ENCODE results near the gene CAVIN1. TPM values are rescaled to one million over a fixed set of nuclear protein-coding genes. Genes with fewer than 3 reads are reported as not detected.
"Not testable (repeated sequence)": the region's sequence is repeated elsewhere in the genome, so short reads cannot be mapped to it uniquely, and the experiment has no call there.

The CAVIN1 gene, protein sequence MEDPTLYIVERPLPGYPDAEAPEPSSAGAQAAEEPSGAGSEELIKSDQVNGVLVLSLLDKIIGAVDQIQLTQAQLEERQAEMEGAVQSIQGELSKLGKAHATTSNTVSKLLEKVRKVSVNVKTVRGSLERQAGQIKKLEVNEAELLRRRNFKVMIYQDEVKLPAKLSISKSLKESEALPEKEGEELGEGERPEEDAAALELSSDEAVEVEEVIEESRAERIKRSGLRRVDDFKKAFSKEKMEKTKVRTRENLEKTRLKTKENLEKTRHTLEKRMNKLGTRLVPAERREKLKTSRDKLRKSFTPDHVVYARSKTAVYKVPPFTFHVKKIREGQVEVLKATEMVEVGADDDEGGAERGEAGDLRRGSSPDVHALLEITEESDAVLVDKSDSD
- 1 to 10 TPM; 1.7 to 1.9 TPM for total RNA-seq

DNA sequence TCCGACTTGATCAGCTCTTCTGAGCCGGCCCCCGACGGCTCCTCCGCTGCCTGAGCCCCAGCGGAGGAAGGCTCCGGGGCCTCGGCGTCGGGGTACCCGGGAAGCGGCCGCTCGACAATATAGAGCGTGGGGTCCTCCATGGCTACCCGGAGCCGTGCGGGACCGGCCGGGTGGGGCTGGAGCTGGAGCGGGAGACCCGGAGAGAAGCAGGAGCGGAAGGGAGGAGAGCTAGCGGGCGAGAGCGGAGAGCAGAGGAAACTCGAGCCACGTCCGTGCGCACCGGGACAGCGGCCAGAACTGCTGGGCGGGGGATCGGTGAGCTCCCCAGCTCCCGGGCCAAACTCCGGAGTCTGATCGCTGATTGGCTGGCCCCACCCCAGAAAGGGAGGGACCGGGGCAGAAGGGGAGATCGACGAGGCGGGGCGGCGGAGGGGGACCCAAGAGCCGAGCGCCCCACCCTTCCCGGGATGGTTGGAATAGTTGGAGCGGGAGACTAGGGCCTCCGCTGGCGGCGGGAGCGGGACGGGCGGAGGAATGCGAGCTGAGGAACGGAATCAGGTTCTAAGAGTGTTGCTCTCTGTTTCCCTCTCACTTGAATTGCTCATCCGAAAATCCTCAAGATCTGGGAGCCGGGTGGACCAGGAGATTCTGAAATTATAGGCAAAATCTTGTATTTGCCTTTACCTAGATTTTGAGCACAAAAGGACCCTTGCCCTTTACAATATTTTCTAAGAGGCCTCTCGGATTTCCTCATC lies at the start of gene CAVIN1:
Gene CAVIN1, minus strand, starts transcription at position 299 of the 755 bp plus-strand sequence. Its CDS starts 159 bp downstream, at position 140.
- H3K9me3 Mint-ChIP-seq: no peaks in the 10 kb centered on the region
- H3K4me3 Mint-ChIP-seq: peak within 1 kb of the TSS; percentile 82
- H3K36me3 Mint-ChIP-seq: no peaks in the 10 kb centered on the region
- peak; percentile 23 for DNase-seq
- peaks cover 18% of the 10 kb centered on the region for H3K4me1 Mint-ChIP-seq
- peaks cover 38% of the 10 kb centered on the region for H3K27me3 Mint-ChIP-seq
- no peak within 1 kb of the TSS for H3K27ac Mint-ChIP-seq

DNA sequence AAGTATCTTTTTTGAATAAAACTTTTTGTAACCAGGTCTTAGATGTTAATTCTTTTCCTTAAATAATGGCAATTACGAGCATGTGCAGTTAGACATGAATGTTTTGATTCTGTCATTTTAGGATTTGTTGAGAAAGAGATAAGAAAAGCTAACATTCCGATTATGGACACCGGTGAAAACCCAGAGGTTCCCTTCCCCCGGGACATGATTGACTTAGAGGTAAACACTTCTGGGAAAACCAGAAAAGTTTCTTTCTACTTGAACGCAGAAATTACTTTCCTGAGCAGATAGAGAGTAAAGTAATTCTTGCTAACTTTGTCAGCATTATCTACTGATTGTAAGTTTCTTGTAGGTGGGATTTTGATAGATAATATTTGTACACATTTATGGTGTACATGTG lies 44.8 kb upstream of the CAVIN1 start:
- DNase-seq: no peak
- H3K27ac Mint-ChIP-seq: no peak overlapping the region
- peaks cover 3% of the 10 kb centered on the region for H3K36me3 Mint-ChIP-seq
- H3K4me1 Mint-ChIP-seq: peaks cover 3% of the 10 kb centered on the region
- H3K9me3 Mint-ChIP-seq: no peaks in the 10 kb centered on the region
- H3K4me3 Mint-ChIP-seq: no peak overlapping the region
- H3K27me3 Mint-ChIP-seq: no peaks in the 10 kb centered on the region

DNA sequence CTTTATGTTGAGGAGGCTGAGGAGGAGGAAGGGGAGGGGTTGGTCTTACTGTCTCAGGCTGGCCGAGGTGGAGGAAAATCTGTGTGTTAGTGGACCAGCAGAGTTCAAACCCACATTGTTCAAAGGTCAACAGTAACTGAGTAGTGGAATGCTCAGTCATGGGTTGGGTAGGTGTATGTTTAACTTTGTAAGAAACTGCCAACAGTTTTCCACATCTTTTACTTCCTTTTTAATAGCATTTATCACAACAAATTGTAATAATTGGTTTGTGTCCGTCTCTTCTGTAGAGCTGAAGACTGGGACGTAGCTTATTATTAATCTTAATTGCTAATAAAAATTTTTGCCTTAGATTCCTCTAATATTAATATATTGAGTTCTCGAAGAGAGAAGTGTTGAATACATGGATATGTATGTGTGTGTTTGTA lies 40.9 kb upstream of the CAVIN1 start:
- H3K27ac Mint-ChIP-seq: no peak overlapping the region
- DNase-seq: no peak
- no peak overlapping the region for H3K4me3 Mint-ChIP-seq
- H3K27me3 Mint-ChIP-seq: no peaks in the 10 kb centered on the region
- no peaks in the 10 kb centered on the region for H3K9me3 Mint-ChIP-seq
- no peaks in the 10 kb centered on the region for H3K36me3 Mint-ChIP-seq
- peaks cover 17% of the 10 kb centered on the region for H3K4me1 Mint-ChIP-seq

DNA sequence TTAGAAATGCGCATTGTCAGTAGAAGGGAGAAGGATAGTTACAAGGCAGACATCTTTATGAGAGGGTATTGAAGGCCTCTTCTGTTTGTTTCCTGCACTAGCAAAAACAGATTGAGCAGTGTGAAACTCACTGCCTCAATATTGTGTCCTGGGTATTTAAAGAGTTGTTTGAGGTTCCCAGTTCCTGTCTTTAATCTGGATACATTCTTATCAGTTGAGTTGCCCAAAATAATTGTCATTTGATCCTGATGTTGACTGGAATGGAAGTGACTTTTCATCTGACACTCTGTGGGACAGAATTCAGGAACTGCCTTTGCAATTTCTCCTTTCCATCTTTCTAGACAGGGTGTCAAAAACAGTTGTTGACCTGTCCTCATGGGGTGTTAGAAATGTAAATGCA lies 37.3 kb upstream of the CAVIN1 start:
- Mint-ChIP-seq H3K4me3 (peak overlapping the region; percentile 85), H3K4me1 (peaks cover 36% of the 10 kb centered on the region), H3K9me3 (peaks cover 2% of the 10 kb centered on the region), H3K27ac (no peak overlapping the region), H3K27me3 (no peaks in the 10 kb centered on the region), H3K36me3 (peaks cover 2% of the 10 kb centered on the region)
- no peak for DNase-seq

DNA sequence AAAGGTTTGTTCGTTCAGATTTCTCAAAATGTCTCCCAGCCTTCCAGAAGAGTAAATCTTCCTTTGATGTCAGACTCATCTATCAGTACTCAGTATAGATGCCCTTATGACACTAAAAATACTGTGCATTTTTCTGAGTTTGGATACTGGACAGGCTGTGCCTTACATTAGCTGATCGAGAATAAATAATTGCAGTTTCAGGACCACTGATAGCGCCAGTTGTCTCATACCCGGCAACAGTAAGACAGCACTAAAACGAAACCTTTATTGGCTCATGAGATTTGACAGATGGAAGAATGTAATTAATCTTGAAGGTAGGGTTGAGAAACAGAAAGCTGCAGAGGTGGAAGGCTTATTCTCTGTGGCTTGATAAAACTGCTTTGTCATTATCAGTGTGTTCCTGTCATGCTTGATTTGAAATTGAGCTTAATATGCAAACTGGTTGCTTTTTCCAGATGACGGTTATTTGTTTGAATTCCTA lies 36.8 kb upstream of the CAVIN1 start:
- Mint-ChIP-seq H3K27ac (peak overlapping the region; percentile 12), H3K9me3 (peaks cover 2% of the 10 kb centered on the region), H3K4me3 (peak overlapping the region; percentile 85), H3K36me3 (peaks cover 2% of the 10 kb centered on the region), H3K4me1 (peaks cover 36% of the 10 kb centered on the region), H3K27me3 (no peaks in the 10 kb centered on the region)
- DNase-seq: no peak

DNA sequence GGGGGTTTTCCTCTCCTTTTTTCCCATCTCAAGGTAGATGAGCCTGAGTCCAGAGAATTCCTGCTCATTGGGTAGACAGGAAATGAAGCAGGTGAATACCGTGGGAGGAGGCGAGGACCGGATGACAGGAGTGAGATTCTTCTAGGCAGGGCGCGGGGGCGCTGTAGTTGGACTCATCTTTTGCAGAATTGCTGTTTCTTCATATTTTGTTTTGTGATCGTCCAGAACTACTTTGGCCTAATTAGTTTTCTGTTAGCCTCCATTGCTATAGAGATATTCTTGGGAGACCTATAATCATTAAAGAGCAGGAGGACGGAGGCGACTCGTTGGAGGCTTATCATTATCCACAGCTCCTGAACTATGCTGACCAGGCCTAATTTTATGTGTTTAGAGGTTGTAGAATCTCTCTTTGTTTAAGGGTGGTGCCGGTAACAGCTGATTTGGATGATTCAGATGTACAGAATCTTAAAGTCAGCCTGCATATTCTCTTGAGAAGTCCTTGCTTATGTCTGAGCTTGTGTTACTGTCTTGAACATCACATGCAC lies 36.3 kb upstream of the CAVIN1 start:
- H3K4me1 Mint-ChIP-seq: peaks cover 36% of the 10 kb centered on the region
- H3K27ac Mint-ChIP-seq: peak overlapping the region; percentile 83
- peaks cover 2% of the 10 kb centered on the region for H3K36me3 Mint-ChIP-seq
- no peaks in the 10 kb centered on the region for H3K27me3 Mint-ChIP-seq
- peak overlapping the region; percentile 85 for H3K4me3 Mint-ChIP-seq
- peak; percentile 15 for DNase-seq
- peaks cover 2% of the 10 kb centered on the region for H3K9me3 Mint-ChIP-seq

DNA sequence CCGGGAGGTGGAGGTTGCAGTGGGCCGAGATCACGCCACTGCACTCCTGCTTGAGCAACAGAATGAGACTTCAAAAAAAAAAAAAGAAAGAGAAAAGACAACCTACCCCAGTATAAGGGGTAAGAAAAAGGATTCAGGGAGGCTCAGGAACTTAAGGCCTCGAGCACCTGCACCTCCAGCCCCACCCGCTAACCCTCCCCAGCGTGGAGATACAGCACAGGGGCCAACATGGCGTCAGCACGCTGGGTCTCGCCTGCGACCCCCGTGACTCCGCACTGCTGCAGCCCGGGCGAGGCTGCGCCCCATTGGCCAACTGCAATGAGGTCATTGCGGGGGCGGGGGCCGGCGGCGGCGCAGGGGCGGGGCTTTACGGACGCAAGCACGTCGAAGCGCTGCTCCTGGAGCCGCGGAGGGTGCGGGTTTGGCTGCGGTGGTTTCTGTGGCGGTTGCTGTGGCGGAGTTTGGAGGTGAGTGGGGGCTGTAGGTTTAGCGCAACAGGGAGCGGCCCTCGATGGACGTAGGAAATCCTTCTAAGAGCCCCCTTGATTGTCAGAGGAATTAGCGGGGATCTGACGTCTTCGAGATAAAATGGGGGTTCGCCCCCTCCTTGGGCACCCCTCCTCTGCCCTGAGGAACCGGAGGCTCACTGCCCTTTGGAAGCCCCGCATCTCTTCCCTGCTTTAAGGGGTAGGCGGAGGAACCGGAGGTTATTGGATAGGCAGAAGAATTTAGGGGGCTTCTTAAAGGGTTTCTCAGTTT lies 35.6 kb upstream of the CAVIN1 start, which contains the start of gene ATP6V0A1:
Gene ATP6V0A1, plus strand, starts transcription at position 382 of the 759 bp plus-strand sequence. CDS start 2,017 bp downstream, outside the sequence.
- Mint-ChIP-seq H3K27ac (peak within 1 kb of the TSS; percentile 83), H3K36me3 (peaks cover 2% of the 10 kb centered on the region), H3K27me3 (no peaks in the 10 kb centered on the region), H3K9me3 (peaks cover 2% of the 10 kb centered on the region), H3K4me3 (peak within 1 kb of the TSS; percentile 85), H3K4me1 (peaks cover 35% of the 10 kb centered on the region)
- DNase-seq: peak; percentile 90

DNA sequence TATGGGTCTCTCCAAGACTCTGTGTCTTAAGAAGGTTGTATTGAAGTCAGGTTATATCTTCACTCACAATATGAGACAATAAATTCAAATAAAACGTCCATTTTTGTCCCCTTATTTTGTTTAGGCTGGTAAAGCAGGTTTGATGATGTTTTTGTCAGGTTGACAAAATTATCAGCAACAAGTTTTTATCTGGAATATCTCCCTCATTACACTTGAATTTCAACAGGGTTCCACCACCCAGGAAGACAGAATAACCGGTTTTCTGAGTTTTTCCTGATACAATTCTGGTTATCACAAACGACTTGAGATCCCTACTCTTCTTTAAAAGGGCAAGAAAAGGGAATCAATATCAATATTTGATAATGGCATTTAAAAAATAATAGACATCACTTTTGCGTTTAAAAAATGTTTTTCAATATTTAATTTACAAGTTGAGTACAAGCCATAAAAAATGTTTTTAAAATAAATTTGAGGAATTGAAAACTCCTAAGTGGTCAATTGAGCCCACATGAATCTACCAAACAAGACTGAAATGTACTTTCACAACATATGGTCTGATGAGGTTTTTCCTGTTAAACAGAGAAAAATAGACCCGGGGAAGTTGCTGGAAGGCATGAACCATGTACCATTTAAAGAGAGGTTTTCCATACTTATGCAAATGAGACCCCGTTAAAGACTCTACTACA lies 34.2 kb upstream of the CAVIN1 start:
- Mint-ChIP-seq H3K27ac (peak overlapping the region; percentile 69), H3K27me3 (no peaks in the 10 kb centered on the region), H3K36me3 (peaks cover 2% of the 10 kb centered on the region), H3K9me3 (peaks cover 2% of the 10 kb centered on the region), H3K4me3 (peak overlapping the region; percentile 60), H3K4me1 (peaks cover 42% of the 10 kb centered on the region)
- DNase-seq: no peak

DNA sequence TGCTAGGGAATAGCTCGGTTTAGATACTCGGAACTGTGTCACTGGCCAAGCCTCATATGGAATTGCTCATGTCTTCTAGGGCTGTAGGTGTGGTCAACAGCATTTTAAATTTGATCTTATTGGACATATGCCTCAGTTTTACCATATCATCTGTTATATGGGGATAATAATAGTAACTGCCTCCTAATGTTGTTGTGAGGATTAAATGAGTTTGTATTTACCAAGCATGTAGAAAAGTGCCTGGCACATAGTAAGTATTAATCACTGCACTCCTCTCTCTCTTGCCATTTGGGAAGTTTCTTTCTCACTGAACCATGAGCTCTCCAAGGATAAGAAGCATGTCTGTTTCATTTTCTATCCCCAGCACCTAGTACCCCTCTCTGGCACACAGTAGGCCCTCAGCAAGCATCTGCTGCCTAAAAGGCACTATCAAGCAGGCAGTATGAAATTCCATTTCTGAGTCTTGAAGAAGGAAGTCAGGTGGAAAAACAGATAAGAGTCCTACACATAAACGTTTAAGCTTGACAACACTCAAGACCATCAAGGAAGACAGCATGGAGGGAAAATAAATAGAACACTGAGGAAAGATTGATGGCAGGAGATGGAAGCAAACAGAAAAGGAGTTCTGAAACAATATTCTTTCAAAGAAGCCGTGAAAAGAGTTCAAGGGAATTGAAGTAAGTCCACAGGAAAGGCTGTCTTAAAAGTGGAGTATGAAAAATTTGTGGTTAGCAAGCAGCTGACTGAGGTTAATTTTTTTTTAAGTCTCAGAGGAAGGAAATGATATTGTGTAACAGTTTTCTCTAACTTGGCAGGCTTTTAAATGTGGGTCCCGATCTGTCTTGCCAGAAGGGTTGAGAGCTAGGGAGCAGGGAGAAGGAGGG lies 33.4 kb upstream of the CAVIN1 start:
- Mint-ChIP-seq H3K27ac (no peak overlapping the region), H3K9me3 (peaks cover 2% of the 10 kb centered on the region), H3K4me3 (peak overlapping the region; percentile 4), H3K27me3 (no peaks in the 10 kb centered on the region), H3K36me3 (peaks cover 2% of the 10 kb centered on the region), H3K4me1 (peaks cover 42% of the 10 kb centered on the region)
- DNase-seq: no peak

DNA sequence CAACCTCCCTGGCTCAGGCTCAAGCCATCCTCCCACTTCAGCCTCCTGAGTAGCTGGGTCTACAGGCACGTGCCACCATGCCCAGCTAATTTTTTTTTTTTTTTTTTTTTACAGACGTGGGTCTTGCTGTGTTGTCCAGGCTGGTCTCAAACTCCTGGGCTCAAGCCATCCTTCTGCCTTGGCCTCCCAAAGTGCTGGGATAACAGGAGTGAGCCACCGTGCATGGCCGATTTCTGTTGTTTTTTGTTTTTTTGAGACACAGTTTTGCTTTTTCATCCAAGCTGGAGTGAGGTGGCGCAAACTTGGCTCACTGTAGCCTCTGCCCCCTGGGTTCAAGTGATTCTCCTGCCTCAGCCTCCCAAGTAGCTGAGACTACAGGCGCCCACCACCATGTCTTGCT lies 31.9 kb upstream of the CAVIN1 start:
- H3K9me3 Mint-ChIP-seq: not testable (repeated sequence)

DNA sequence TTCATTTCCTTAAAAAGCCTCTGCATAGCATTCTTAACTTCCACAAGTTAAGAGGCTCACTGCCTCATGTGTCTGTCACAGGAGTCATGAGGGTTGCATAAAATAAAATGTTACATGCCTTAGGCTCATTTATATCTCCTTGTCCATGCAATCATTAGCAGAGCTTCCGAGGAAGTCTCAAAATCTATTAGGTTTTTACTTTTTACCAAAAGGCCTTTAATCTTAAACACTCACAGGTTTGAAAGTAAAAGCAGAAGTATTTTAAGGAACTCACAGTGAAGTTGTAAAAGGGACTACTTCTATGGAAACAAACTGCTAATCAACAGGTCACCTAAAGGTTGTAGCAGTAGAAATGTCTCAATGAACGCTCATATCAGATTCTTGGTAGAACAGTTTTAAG lies 30.4 kb upstream of the CAVIN1 start:
- DNase-seq: no peak
- Mint-ChIP-seq H3K27me3 (no peaks in the 10 kb centered on the region), H3K36me3 (peaks cover 2% of the 10 kb centered on the region), H3K4me3 (no peak overlapping the region), H3K9me3 (peaks cover 2% of the 10 kb centered on the region), H3K4me1 (peaks cover 24% of the 10 kb centered on the region), H3K27ac (no peak overlapping the region)

More for the DNA sequence above, 31.9 kb upstream of the CAVIN1 start:
- not testable (repeated sequence) for DNase-seq, H3K27me3 Mint-ChIP-seq, H3K27ac Mint-ChIP-seq, H3K36me3 Mint-ChIP-seq, H3K4me3 Mint-ChIP-seq
- H3K4me1 Mint-ChIP-seq: peaks cover 37% of the 10 kb centered on the region

DNA sequence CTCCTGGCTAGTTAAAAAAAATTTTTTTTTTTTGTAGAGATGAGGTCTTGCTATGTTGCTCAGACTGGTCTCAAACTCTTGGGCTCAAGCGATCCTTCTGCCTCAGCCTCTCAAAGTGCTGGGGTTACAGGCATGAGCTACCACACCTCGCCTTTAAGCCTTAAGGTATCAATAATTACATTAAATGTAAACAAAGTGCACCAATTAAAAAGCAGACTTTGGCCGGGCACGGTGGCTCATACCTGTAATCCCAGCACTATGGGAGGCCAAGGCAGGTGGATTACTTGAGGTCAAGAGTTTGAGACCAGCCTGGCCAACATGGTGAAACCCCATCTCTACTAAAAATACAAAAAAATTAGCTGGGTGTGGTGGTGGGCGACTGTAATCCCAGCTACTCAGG lies 28.2 kb upstream of the CAVIN1 start:
- not testable (repeated sequence) for H3K4me3 Mint-ChIP-seq, DNase-seq, H3K36me3 Mint-ChIP-seq, H3K27ac Mint-ChIP-seq, H3K9me3 Mint-ChIP-seq, H3K27me3 Mint-ChIP-seq
- H3K4me1 Mint-ChIP-seq: peaks cover 14% of the 10 kb centered on the region

DNA sequence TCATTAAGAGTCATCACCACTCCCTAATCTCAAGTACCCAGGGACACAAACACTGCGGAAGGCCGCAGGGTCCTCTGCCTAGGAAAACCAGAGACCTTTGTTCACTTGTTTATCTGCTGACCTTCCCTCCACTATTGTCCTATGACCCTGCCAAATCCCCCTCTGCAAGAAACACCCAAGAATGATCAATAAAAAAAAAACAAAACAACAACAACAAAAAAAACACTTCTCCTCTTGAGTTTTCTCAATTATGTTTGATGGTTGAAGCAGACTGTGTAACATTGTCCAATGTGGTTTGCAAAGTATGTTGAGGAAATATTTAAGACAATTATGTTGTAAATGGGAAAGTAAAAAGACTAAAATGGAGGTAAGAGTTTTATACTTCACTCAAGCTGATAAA lies 26.8 kb upstream of the CAVIN1 start:
- H3K36me3 Mint-ChIP-seq, DNase-seq, H3K27me3 Mint-ChIP-seq, H3K27ac Mint-ChIP-seq, H3K9me3 Mint-ChIP-seq, H3K4me3 Mint-ChIP-seq: not testable (repeated sequence)
- H3K4me1 Mint-ChIP-seq: peaks cover 13% of the 10 kb centered on the region

Data from activated naive CD8-positive, alpha-beta T cell treated with anti-CD3 and anti-CD28 coated beads for 36 hours (primary cell).